ENCODE data around the gene LSM4.

DNA sequence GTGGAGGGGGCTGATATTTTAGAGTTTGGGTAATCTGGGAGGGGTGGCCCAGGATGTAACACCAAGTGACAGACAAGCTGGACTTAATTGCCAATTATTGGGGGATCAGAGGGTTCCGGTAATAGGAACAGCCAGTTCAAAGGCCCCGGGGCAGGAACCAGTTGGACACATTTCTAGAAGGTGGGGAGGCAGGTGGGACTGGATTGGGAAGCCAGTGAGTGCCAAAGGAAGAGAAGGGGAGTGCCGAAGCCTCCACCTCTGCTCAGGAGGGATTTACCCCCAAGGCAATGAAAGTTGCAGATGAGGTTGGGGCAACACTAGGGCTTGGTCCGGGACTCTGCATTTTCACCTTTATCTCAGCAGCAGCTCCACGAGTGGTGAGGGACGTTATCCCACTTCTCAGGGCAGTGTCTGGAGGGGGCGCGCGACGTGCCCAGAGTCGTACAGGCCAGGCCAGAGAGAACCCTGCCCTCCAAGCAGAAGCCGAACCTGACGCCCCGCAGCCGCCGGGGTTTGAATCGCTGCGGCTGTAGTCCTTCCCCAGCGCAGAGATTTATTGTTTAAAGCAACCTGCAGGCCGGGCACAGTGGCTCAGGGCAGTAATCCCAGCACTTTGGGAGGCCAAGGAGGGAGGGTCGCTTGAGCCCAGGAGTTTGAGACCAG is 35.8 kb downstream of the LSM4 start:
- no peak for TF ChIP-seq ZNF274 (IDR thresholded peaks at IDR 0.05; ENCODE audit: insufficient read depth, insufficient read length)
- no peak for TF ChIP-seq POLR2AphosphoS5 (IDR thresholded peaks at IDR 0.05; ENCODE audit: low read length)
- TF ChIP-seq, protein P1, sequence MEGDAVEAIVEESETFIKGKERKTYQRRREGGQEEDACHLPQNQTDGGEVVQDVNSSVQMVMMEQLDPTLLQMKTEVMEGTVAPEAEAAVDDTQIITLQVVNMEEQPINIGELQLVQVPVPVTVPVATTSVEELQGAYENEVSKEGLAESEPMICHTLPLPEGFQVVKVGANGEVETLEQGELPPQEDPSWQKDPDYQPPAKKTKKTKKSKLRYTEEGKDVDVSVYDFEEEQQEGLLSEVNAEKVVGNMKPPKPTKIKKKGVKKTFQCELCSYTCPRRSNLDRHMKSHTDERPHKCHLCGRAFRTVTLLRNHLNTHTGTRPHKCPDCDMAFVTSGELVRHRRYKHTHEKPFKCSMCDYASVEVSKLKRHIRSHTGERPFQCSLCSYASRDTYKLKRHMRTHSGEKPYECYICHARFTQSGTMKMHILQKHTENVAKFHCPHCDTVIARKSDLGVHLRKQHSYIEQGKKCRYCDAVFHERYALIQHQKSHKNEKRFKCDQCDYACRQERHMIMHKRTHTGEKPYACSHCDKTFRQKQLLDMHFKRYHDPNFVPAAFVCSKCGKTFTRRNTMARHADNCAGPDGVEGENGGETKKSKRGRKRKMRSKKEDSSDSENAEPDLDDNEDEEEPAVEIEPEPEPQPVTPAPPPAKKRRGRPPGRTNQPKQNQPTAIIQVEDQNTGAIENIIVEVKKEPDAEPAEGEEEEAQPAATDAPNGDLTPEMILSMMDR (IDR thresholded peaks at IDR 0.05 in 2 of 3, conservative IDR thresholded peaks at IDR 0.05 in 1 of 3; ENCODE audit: control insufficient read depth in 2 of 3, extremely low read depth in 1 of 3, insufficient read depth in 1 of 3, low read depth in 3 of 3, low read length in 3 of 3): no peak
- TF ChIP-seq MXI1 (IDR thresholded peaks at IDR 0.05; ENCODE audit: low read depth, low read length): no peak
